Coronary artery (tissue), 2 donors: ENCODE data around the gene AGT.
"Not testable (repeated sequence)": the region's sequence is repeated elsewhere in the genome, so short reads cannot be mapped to it uniquely, and the experiment has no call there.

ENCODE experiments used
- DNase-seq: peaks from one replicate; pipeline ENCODE4 v3.0.0-alpha.2; 2017; ENCODE audit warnings: low spot score
- H3K27ac ChIP-seq, 2 donors: fragments of 200-600 bp; sonication (generic); one replicate each; pipeline ENCODE4 v1.5.1; 2016 to 2019
- H3K4me3 ChIP-seq: fragments of 200-600 bp; sonication (generic); 2 replicates; pipeline ENCODE4 v1.5.1; 2016; ENCODE audit warnings: mild to moderate bottlenecking, moderate library complexity
- TF ChIP-seq, protein P1 (sequence below): fragments of 200-600 bp; sonication (generic); IDR thresholded peaks from one replicate; pipeline ENCODE4 v1.5.1; 2019; ENCODE audit warnings: antibody characterized with exemption

Gene AGT

GRCh38 chr1:230725256-230726012 lies 11.5 kb upstream of the AGT start:
- TF ChIP-seq, protein P1, sequence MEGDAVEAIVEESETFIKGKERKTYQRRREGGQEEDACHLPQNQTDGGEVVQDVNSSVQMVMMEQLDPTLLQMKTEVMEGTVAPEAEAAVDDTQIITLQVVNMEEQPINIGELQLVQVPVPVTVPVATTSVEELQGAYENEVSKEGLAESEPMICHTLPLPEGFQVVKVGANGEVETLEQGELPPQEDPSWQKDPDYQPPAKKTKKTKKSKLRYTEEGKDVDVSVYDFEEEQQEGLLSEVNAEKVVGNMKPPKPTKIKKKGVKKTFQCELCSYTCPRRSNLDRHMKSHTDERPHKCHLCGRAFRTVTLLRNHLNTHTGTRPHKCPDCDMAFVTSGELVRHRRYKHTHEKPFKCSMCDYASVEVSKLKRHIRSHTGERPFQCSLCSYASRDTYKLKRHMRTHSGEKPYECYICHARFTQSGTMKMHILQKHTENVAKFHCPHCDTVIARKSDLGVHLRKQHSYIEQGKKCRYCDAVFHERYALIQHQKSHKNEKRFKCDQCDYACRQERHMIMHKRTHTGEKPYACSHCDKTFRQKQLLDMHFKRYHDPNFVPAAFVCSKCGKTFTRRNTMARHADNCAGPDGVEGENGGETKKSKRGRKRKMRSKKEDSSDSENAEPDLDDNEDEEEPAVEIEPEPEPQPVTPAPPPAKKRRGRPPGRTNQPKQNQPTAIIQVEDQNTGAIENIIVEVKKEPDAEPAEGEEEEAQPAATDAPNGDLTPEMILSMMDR = no peak
- Histone ChIP-seq H3K4me3 (no peak overlapping the region), H3K27ac (peak overlapping the region in 1 of 2 donors; percentile 83)
- no peak for DNase-seq

GRCh38 chr1:230721849-230722522 lies 8.1 kb upstream of the AGT start:
- H3K4me3 ChIP-seq, H3K27ac ChIP-seq, DNase-seq: not testable (repeated sequence)

DNA sequence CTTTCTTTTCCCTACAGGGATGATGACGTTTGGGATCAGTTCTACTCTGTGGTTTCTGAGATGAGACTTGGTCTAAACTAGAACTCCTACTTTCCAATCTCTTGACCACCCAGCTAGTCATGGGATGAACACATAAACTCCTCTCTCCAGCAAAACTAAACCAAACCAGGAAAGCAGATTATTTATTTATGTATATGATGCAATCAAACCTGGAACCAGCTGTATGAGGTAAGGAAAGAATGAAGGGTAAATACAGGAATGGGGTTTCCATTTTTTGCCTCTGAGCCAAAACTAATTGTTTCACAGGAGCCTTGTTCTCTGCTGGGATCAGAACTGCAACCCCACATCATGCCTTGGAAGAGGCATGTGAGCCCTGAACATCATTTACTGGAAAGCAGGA lies 3.3 kb upstream of the AGT start:
- DNase-seq = no peak
- Histone ChIP-seq H3K27ac (no peak overlapping the region), H3K4me3 (no peak overlapping the region)
- TF ChIP-seq, protein P1 = no peak

GRCh38 chr1:230716453-230716852 lies 2.5 kb upstream of the AGT start:
- not testable (repeated sequence) for H3K27ac ChIP-seq, DNase-seq, H3K4me3 ChIP-seq

- DNase-seq = no peak
- TF ChIP-seq, protein P1 = no peak
- Histone ChIP-seq H3K4me3 (no peak overlapping the region), H3K27ac (no peak overlapping the region)
Measured at GRCh38 chr1:230715510-230715909, 1.6 kb upstream of the AGT start.

GRCh38 chr1:230713547-230713914 lies 391 bp downstream of the AGT start:
- TF ChIP-seq, protein P1 = no peak
- H3K4me3 ChIP-seq = peak overlapping the region; percentile 63
- no peak for DNase-seq
- H3K27ac ChIP-seq = peak overlapping the region; percentile 64 to 72

GRCh38 chr1:230713138-230713537 lies 784 bp downstream of the AGT start:
- DNase-seq = no peak
- TF ChIP-seq, protein P1 = no peak
- Histone ChIP-seq H3K27ac (peak overlapping the region in 1 of 2 donors; percentile 64), H3K4me3 (peak overlapping the region; percentile 63)

- H3K4me3 ChIP-seq = peak overlapping the region; percentile 63
Measured at GRCh38 chr1:230712470-230712942, 1.4 kb downstream of the AGT start.

More at GRCh38 chr1:230712470-230712942, 1.4 kb downstream of the AGT start:
- TF ChIP-seq, protein P1 = no peak
- DNase-seq = no peak
- H3K27ac ChIP-seq = peak overlapping the region in 1 of 2 donors; percentile 15
